HFF-Myc (cell line): ENCODE results near the gene SYNGR4.

Experiments used
- DNase-seq: peaks from one replicate; pipeline ENCODE4 v3.0.0-alpha.2; 2011; ENCODE audit warnings: low read depth; ENCODE audit errors: extremely low read depth
- H3K4me3 ChIP-seq: replicated peaks from 2 replicates; pipeline ENCODE4 v1.5.1; 2011; ENCODE audit warnings: low read depth, mild to moderate bottlenecking, control low read depth, low read length
- CTCF ChIP-seq: IDR thresholded peaks from 2 replicates; pipeline ENCODE4 v1.5.1; 2012; ENCODE audit warnings: mild to moderate bottlenecking, low read depth, low read length, control low read depth; ENCODE audit errors: missing control alignments

SYNGR4 gene

GRCh38 chr19:48405850-48406249, 41.7 kb downstream of the SYNGR4 start:
- no peak for DNase-seq
- no peak overlapping the region for H3K4me3 ChIP-seq
- no peak for TF ChIP-seq CTCF

DNA sequence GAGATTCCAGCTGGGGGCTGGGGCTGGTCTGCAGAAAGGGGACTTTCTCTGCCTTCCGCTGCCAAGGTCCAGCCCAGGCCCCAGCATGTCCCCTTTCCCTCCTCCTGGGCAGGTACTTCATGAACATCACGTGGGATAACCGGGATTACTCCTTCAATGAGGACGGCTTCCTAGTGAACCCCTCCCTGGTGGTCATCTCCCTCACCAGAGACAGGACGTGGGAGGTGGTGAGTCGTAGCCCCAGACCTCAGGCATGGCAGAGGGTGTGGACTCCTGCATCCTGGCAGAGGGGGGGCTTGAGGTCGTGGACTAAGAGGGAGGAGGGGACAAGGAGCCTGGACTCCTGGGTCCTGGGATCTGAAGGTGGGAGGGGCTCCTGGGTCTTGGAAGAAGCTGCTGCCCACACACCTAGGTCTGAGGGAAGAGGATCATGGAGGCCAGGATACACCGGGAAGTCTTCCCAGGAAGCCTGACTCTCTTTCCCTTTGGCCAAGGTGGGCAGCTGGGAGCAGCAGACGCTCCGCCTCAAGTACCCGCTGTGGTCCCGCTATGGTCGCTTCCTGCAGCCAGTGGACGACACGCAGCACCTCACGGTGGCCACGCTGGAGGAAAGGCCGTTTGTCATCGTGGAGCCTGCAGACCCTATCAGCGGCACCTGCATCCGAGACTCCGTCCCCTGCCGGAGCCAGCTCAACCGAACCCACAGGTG, 49.9 kb downstream of the SYNGR4 start:
- no peak for DNase-seq
- H3K4me3 ChIP-seq, result no peak overlapping the region
- no peak for TF ChIP-seq CTCF

- no peak for TF ChIP-seq CTCF
- H3K4me3 ChIP-seq, result no peak overlapping the region
- DNase-seq, result no peak
These were observed 51.2 kb downstream of the SYNGR4 start for GRCh38 chr19:48415395-48415794.

- no peak for TF ChIP-seq CTCF
- no peak for DNase-seq
- H3K4me3 ChIP-seq, result no peak overlapping the region
These were observed 51.6 kb downstream of the SYNGR4 start for GRCh38 chr19:48415806-48416221.

DNA sequence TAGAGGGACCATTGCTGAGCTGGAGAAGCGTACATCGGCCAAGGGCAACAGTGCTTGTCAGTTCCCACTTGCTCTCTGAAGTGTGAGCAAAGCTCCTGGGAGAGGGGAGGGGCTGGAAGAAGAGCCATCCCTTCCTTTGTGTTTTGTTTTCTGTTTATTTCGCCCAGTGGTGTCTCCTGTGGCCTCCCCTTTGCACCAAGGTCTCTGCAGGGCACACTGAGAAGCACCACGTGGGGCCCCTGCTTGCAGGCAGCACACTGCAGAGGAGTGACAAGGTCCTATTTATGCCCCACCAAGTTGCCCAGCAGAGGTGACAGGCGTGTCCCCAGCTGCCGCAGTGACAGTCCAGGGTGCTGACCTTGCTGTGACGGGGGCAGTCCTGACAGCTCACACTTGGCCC, 53.3 kb downstream of the SYNGR4 start:
- TF ChIP-seq CTCF, result no peak
- DNase-seq, result no peak
- no peak overlapping the region for H3K4me3 ChIP-seq

GRCh38 chr19:48418317-48419064, 54.3 kb downstream of the SYNGR4 start:
- no peak overlapping the region for H3K4me3 ChIP-seq
- TF ChIP-seq CTCF, result no peak
- DNase-seq, result no peak
